Mesenchymal stem cell (in vitro differentiated cells and primary cell): Measurements from ENCODE around the gene MYT1.
A peak's percentile ranks its signal among the peaks of the same experiment; 100 is the strongest.

Experiments used
- DNase-seq: peaks from one replicate; pipeline ENCODE4 v3.0.0-alpha.2; 2013
- H2AFZ ChIP-seq: one replicate; pipeline ENCODE4 v1.6.1; 2013; ENCODE audit warnings: low read depth, mild to moderate bottlenecking, control low read depth, inconsistent platforms, low read length, moderate library complexity
- H2AK5ac ChIP-seq: 2 replicates; pipeline ENCODE4 v1.6.1; 2013; ENCODE audit warnings: low read length, moderate library complexity, mild to moderate bottlenecking, inconsistent platforms; ENCODE audit not compliant: severe bottlenecking
- H2BK120ac ChIP-seq: one replicate; pipeline ENCODE4 v1.6.1; 2013; ENCODE audit warnings: low read depth, mild to moderate bottlenecking, inconsistent platforms, low read length, moderate library complexity
- H2BK12ac ChIP-seq, 2 experiments: one replicate each; pipeline ENCODE4 v1.6.1; 2013; ENCODE audit warnings: inconsistent platforms in 2 of 2, low read length in 2 of 2, mild to moderate bottlenecking in 2 of 2, moderate library complexity in 2 of 2, control low read depth in 1 of 2
- H2BK15ac ChIP-seq: one replicate; pipeline ENCODE4 v1.6.1; 2013; ENCODE audit warnings: mild to moderate bottlenecking, low read depth, inconsistent platforms; ENCODE audit not compliant: poor library complexity, severe bottlenecking
- H2BK5ac ChIP-seq: 2 replicates; pipeline ENCODE4 v1.6.1; 2013; ENCODE audit warnings: low read depth, mild to moderate bottlenecking, low read length, control low read depth, inconsistent platforms; ENCODE audit not compliant: poor library complexity, severe bottlenecking
- H3K14ac ChIP-seq, 2 experiments: one replicate each; pipeline ENCODE4 v1.6.1; 2013; ENCODE audit warnings: inconsistent platforms in 2 of 2, low read length in 2 of 2, control low read depth in 1 of 2, mild to moderate bottlenecking in 1 of 2, moderate library complexity in 1 of 2
- H3K18ac ChIP-seq, 2 experiments: one replicate each; pipeline ENCODE4 v1.6.1; 2013; ENCODE audit warnings: inconsistent platforms in 2 of 2, low read length in 2 of 2, control low read depth in 1 of 2, low read depth in 1 of 2, mild to moderate bottlenecking in 1 of 2
- H3K23ac ChIP-seq, 2 experiments: one replicate each; pipeline ENCODE4 v1.6.1; 2013; ENCODE audit warnings: inconsistent platforms in 2 of 2, low read length in 2 of 2, mild to moderate bottlenecking in 2 of 2, moderate library complexity in 2 of 2, control low read depth in 1 of 2
- H3K27ac ChIP-seq: 2 replicates; pipeline ENCODE4 v1.5.1; 2013; ENCODE audit warnings: mild to moderate bottlenecking, moderate library complexity, low read length, control low read depth, inconsistent platforms; ENCODE audit not compliant: poor library complexity, severe bottlenecking
- H3K27me3 ChIP-seq, 2 experiments: 2 replicates each; pipeline versions ENCODE4 v1.6.1 to v1.7.0; 2013; ENCODE audit warnings: low read length in 2 of 2, mild to moderate bottlenecking in 2 of 2, moderate library complexity in 2 of 2, control low read depth in 1 of 2, inconsistent platforms in 1 of 2; ENCODE audit not compliant: control insufficient read depth in 1 of 2, insufficient read depth in 1 of 2
- H3K36me3 ChIP-seq, 2 experiments: 2 replicates each; pipeline versions ENCODE4 v1.6.1 to v1.7.0; 2013; ENCODE audit warnings: low read length in 2 of 2, control low read depth in 1 of 2, inconsistent platforms in 1 of 2, low read depth in 1 of 2, mild to moderate bottlenecking in 1 of 2; ENCODE audit not compliant: insufficient read depth in 2 of 2, control insufficient read depth in 1 of 2
- H3K4ac ChIP-seq, 2 experiments: one replicate each; pipeline ENCODE4 v1.6.1; 2013; ENCODE audit warnings: inconsistent platforms in 2 of 2, low read length in 2 of 2, mild to moderate bottlenecking in 2 of 2, moderate library complexity in 2 of 2, control low read depth in 1 of 2, low read depth in 1 of 2
- H3K4me1 ChIP-seq: 2 replicates; pipeline ENCODE4 v1.6.1; 2013; ENCODE audit warnings: low read depth, low read length, control low read depth; ENCODE audit not compliant: control insufficient read depth, insufficient read depth
- H3K4me2 ChIP-seq: 2 replicates; pipeline ENCODE4 v1.6.1; 2013; ENCODE audit warnings: low read length, mild to moderate bottlenecking, inconsistent platforms; ENCODE audit not compliant: poor library complexity, severe bottlenecking
- H3K4me3 ChIP-seq, 2 experiments: 2 replicates each; pipeline versions ENCODE4 v1.5.1 to v1.7.0; 2013; ENCODE audit warnings: low read length in 2 of 2, mild to moderate bottlenecking in 2 of 2, control low read depth in 1 of 2, low read depth in 1 of 2; ENCODE audit not compliant: insufficient read depth in 1 of 2
- H3K79me1 ChIP-seq: replicated peaks from 2 replicates; pipeline ENCODE4 v1.6.1; 2013; ENCODE audit warnings: mild to moderate bottlenecking, control low read depth, low read length, inconsistent platforms; ENCODE audit not compliant: poor library complexity, severe bottlenecking
- H3K9ac ChIP-seq: 2 replicates; pipeline ENCODE4 v1.7.0; 2013; ENCODE audit warnings: mild to moderate bottlenecking, low read length, moderate library complexity
- H3K9me3 ChIP-seq: 2 replicates; pipeline ENCODE4 v1.7.0; 2013; ENCODE audit warnings: mild to moderate bottlenecking, low read length; ENCODE audit not compliant: control insufficient read depth
- H4K8ac ChIP-seq: one replicate; pipeline ENCODE4 v1.6.1; 2013; ENCODE audit warnings: inconsistent platforms, mild to moderate bottlenecking, low read length, moderate library complexity
- H4K91ac ChIP-seq: one replicate; pipeline ENCODE4 v1.6.1; 2013; ENCODE audit warnings: mild to moderate bottlenecking, low read length, inconsistent platforms
- WGBS: methylation state at CpG from one replicate; pipeline ENCODE4 v1.1.7; 2013; ENCODE audit warnings: mixed read lengths; 5-methylcytosine and 5-hydroxymethylcytosine counted together

MYT1 gene

GRCh38 chr20:64226686-64227580 lies 62.7 kb downstream of the MYT1 start:
- Histone ChIP-seq H2AFZ (no peak overlapping the region), H3K9me3 (no peaks in the 10 kb centered on the region), H3K18ac (no peak overlapping the region), H2BK120ac (no peak overlapping the region), H3K4me1 (peaks cover 33% of the 10 kb centered on the region), H3K23ac (no peak overlapping the region), H3K36me3 (no peaks in the 10 kb centered on the region), H4K91ac (no peak overlapping the region), H2BK12ac (no peak overlapping the region), H3K79me1 (no peaks in the 10 kb centered on the region), H3K27me3 (peaks cover 4 to 53% of the 10 kb centered on the region in 2 experiments), H3K14ac (no peak overlapping the region), H2AK5ac (peak overlapping the region; percentile 10), H3K4me3 (no peak overlapping the region), H2BK5ac (no peak overlapping the region), H4K8ac (no peak overlapping the region), H3K4ac (no peak overlapping the region), H3K9ac (no peak overlapping the region), H3K27ac (no peak overlapping the region), H2BK15ac (no peak overlapping the region), H3K4me2 (no peak overlapping the region)
- 89% methylated on average over 25 of the region's 25 CpGs for WGBS
- DNase-seq: no peak

- H3K36me3 ChIP-seq: no peaks in the 10 kb centered on the region
- no peak overlapping the region for H3K18ac ChIP-seq
- no peak overlapping the region for H3K4me2 ChIP-seq
- DNase-seq: no peak
- no peak overlapping the region for H2BK5ac ChIP-seq
- no peak overlapping the region for H3K9ac ChIP-seq
- H4K8ac ChIP-seq: no peak overlapping the region
- H3K9me3 ChIP-seq: no peaks in the 10 kb centered on the region
- H2AFZ ChIP-seq: no peak overlapping the region
- peaks cover 4 to 50% of the 10 kb centered on the region in 2 experiments for H3K27me3 ChIP-seq
- H4K91ac ChIP-seq: no peak overlapping the region
- H3K14ac ChIP-seq: no peak overlapping the region
- WGBS: 88% methylated on average over 8 of the region's 8 CpGs
- H3K4me3 ChIP-seq: no peak overlapping the region
- H3K27ac ChIP-seq: no peak overlapping the region
- no peak overlapping the region for H2BK120ac ChIP-seq
- H3K4ac ChIP-seq: no peak overlapping the region
- H3K23ac ChIP-seq: no peak overlapping the region
- H3K4me1 ChIP-seq: peaks cover 20% of the 10 kb centered on the region
- no peak overlapping the region for H2BK12ac ChIP-seq
- no peak overlapping the region for H2AK5ac ChIP-seq
- H2BK15ac ChIP-seq: no peak overlapping the region
- no peaks in the 10 kb centered on the region for H3K79me1 ChIP-seq
Measured at GRCh38 chr20:64228086-64228653, 63.9 kb downstream of the MYT1 start.

GRCh38 chr20:64228751-64229506 lies 64.7 kb downstream of the MYT1 start:
- Histone ChIP-seq H3K4me2 (no peak overlapping the region), H2BK12ac (no peak overlapping the region), H3K27me3 (peaks cover 4 to 51% of the 10 kb centered on the region in 2 experiments), H3K18ac (no peak overlapping the region), H3K4ac (no peak overlapping the region), H3K14ac (no peak overlapping the region), H4K91ac (no peak overlapping the region), H3K4me1 (peaks cover 13% of the 10 kb centered on the region), H3K79me1 (no peaks in the 10 kb centered on the region), H3K23ac (no peak overlapping the region), H3K9me3 (no peaks in the 10 kb centered on the region), H2BK120ac (no peak overlapping the region), H3K4me3 (no peak overlapping the region), H2AFZ (no peak overlapping the region), H3K27ac (no peak overlapping the region), H2AK5ac (no peak overlapping the region), H4K8ac (no peak overlapping the region), H2BK5ac (no peak overlapping the region), H3K9ac (no peak overlapping the region), H3K36me3 (no peaks in the 10 kb centered on the region), H2BK15ac (no peak overlapping the region)
- DNase-seq: no peak
- 90% methylated on average over 10 of the region's 14 CpGs for WGBS

GRCh38 chr20:64229507-64230061 lies 65.3 kb downstream of the MYT1 start:
- Histone ChIP-seq H3K27ac (no peak overlapping the region), H2BK12ac (no peak overlapping the region), H3K4me3 (no peak overlapping the region), H2BK5ac (no peak overlapping the region), H2BK15ac (peak overlapping the region; percentile 8), H2AK5ac (no peak overlapping the region), H3K36me3 (no peaks in the 10 kb centered on the region), H2BK120ac (no peak overlapping the region), H3K4me2 (no peak overlapping the region), H3K4ac (no peak overlapping the region), H4K91ac (no peak overlapping the region), H3K18ac (no peak overlapping the region), H3K4me1 (peaks cover 10% of the 10 kb centered on the region), H3K27me3 (peaks cover 4 to 56% of the 10 kb centered on the region in 2 experiments), H3K14ac (no peak overlapping the region), H4K8ac (no peak overlapping the region), H3K79me1 (no peaks in the 10 kb centered on the region), H2AFZ (no peak overlapping the region), H3K23ac (no peak overlapping the region), H3K9ac (no peak overlapping the region), H3K9me3 (no peaks in the 10 kb centered on the region)
- 57% methylated on average over 8 of the region's 8 CpGs for WGBS
- DNase-seq: no peak
